Retinal pigment epithelial cell (primary cell): Measurements from ENCODE around the gene CD34.
A peak's percentile ranks its signal among the peaks of the same experiment; 100 is the strongest.

Experiments used
- DNase-seq: peaks from one replicate; pipeline ENCODE4 v3.0.0-alpha.2; 2010; ENCODE audit warnings: low read depth
- H3K4me3 ChIP-seq: 2 replicates; pipeline ENCODE4 v1.5.1; 2011; ENCODE audit warnings: mild to moderate bottlenecking, low read length, control low read depth, moderate library complexity
- TF ChIP-seq, protein P1 (sequence below): conservative IDR thresholded peaks from 2 replicates; pipeline ENCODE4 v1.5.1; 2011; ENCODE audit warnings: low read depth, low read length, control low read depth, inconsistent platforms

Gene CD34

DNA sequence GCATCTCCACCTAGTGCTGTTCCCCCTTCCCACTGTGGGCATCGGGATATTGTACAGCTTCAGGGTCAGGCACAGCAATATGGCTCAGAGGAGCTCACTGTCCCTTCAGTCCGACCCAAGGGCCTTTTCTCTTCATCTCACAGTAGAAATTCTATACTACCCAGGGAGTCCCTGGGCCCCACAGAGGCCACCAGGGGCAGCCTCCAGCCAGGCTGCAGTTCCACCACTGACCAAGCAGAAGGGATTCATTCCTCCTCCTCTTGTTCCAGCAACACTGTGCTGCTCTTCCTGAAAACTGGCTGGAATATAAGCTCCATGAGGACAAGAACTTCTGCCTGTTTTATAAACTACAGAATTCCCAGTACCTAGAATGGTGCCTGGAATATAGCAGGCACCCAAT, 70.5 kb downstream of the CD34 start:
- no peak for DNase-seq
- H3K4me3 ChIP-seq = no peak overlapping the region
- TF ChIP-seq, protein P1, sequence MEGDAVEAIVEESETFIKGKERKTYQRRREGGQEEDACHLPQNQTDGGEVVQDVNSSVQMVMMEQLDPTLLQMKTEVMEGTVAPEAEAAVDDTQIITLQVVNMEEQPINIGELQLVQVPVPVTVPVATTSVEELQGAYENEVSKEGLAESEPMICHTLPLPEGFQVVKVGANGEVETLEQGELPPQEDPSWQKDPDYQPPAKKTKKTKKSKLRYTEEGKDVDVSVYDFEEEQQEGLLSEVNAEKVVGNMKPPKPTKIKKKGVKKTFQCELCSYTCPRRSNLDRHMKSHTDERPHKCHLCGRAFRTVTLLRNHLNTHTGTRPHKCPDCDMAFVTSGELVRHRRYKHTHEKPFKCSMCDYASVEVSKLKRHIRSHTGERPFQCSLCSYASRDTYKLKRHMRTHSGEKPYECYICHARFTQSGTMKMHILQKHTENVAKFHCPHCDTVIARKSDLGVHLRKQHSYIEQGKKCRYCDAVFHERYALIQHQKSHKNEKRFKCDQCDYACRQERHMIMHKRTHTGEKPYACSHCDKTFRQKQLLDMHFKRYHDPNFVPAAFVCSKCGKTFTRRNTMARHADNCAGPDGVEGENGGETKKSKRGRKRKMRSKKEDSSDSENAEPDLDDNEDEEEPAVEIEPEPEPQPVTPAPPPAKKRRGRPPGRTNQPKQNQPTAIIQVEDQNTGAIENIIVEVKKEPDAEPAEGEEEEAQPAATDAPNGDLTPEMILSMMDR = peak; percentile 21

- no peak for DNase-seq
- TF ChIP-seq, protein P1 = no peak
Measured at GRCh38 chr1:207839083-207839413, 71.9 kb downstream of the CD34 start.

GRCh38 chr1:207838156-207839082, 72.5 kb downstream of the CD34 start:
- TF ChIP-seq, protein P1 = no peak
- no peak for DNase-seq
- no peak overlapping the region for H3K4me3 ChIP-seq

More at GRCh38 chr1:207839083-207839413, 71.9 kb downstream of the CD34 start:
- no peak overlapping the region for H3K4me3 ChIP-seq

DNA sequence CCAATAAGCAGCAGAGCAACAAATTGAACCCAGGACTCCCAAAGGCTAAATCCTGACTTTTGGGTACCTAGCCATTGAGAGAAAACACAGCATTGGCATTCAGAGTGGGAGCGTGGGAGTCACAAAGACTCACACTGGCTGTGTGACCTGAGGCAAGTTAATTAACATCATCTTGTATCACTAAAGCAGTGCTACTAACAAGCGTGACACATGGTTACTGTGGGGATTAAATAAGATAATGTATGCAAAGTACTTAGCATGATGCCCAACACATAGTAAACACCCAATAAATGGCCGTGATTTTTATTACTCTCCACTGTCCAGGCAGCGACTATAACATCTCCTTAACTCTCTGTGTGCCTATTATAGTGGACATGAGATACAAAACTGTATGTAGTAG, 73.3 kb downstream of the CD34 start:
- no peak overlapping the region for H3K4me3 ChIP-seq
- TF ChIP-seq, protein P1 = no peak
- no peak for DNase-seq

DNA sequence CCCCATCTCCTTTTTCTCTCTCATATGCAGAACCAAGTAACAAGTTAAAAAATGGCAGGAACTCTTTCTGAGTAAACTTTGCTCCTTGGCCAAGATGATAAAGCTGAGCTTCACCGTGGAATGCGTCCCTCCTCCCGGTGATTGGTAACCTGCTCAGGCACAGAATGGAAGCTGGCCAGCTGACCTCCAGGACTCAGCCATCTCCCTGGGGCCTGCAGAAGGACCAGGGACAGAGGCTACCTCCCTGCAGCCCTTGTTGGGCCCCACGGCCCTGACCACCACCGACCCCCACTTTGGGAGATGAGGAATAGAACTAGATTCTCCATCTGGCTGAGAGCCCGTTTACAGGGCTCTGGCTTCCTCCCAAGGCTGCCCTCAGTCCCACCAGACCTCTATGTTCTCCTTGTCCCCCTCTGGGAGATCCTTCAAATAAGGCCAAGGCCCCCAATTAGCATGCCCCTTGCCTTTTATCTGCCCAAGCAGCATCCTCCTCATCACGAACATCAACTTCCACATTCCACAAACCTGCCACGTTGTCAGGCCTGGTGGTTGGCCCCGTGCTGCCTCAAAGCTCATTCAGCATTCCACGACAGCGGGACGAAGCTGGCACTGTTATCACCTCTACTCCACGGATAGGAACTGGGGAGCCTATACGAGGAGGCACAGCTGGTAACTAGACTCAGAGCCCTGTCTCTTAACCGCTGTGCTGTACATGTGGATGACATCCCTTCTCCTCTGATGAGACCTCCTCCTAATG, 74.2 kb downstream of the CD34 start:
- no peak for DNase-seq
- TF ChIP-seq, protein P1 = no peak
- no peak overlapping the region for H3K4me3 ChIP-seq

GRCh38 chr1:207835958-207836357, 75.0 kb downstream of the CD34 start:
- TF ChIP-seq, protein P1 = no peak
- H3K4me3 ChIP-seq = no peak overlapping the region
- DNase-seq = no peak
